Common myeloid progenitor, CD34-positive (primary cell): ENCODE results near the gene ASTN1.

Source experiments
- CTCF ChIA-PET: fragments of 350-600 bp; sonication (Branson Sonifier 250); formaldehyde crosslinking; loops from one replicate; lab custom pipeline; 2021; ENCODE audit warnings: antibody characterized with exemption; lab: Charles Lee
- POLR2A ChIA-PET: fragments of 350-600 bp; sonication (Branson Sonifier 250); formaldehyde crosslinking; loops from one replicate; lab custom pipeline; 2021; ENCODE audit warnings: antibody characterized with exemption; lab: Charles Lee
- DNase-seq, 3 donors: peaks; one replicate each; pipeline versions ENCODE4 v3.0.0 to v3.0.0-alpha.2; 2013
- H3K27ac ChIP-seq, 2 experiments: 1 replicate in 1 of 2; 2 replicates in 1 of 2; pipeline ENCODE4 v1.7.0; 2013; ENCODE audit warnings: inconsistent platforms in 2 of 2, low read length in 2 of 2, mild to moderate bottlenecking in 2 of 2, low read depth in 1 of 2, moderate library complexity in 1 of 2; ENCODE audit not compliant: severe bottlenecking in 2 of 2, insufficient read depth in 1 of 2, poor library complexity in 1 of 2
- H3K27me3 ChIP-seq, 5 experiments: replicated peaks in 2 of 5; 1 replicate in 3 of 5; 2 replicates in 2 of 5; pipeline versions ENCODE4 v1.6.1 to v1.7.0; 2013; ENCODE audit warnings: low read length in 4 of 5, mild to moderate bottlenecking in 2 of 5, moderate library complexity in 2 of 5, inconsistent platforms in 1 of 5; ENCODE audit not compliant: insufficient read depth in 5 of 5, control insufficient read depth in 4 of 5
- H3K36me3 ChIP-seq, 4 experiments: 1 replicate in 2 of 4; 2 replicates in 2 of 4; pipeline versions ENCODE4 v1.6.1 to v1.7.0; 2013; ENCODE audit warnings: low read length in 3 of 4, control low read depth in 1 of 4, mild to moderate bottlenecking in 1 of 4; ENCODE audit not compliant: control insufficient read depth in 4 of 4, insufficient read depth in 4 of 4
- H3K4me1 ChIP-seq, 4 experiments: 1 replicate in 3 of 4; 2 replicates in 1 of 4; pipeline versions ENCODE4 v1.6.1 to v1.7.1; 2013; ENCODE audit warnings: low read length in 3 of 4, mild to moderate bottlenecking in 3 of 4, control low read depth in 1 of 4, inconsistent platforms in 1 of 4, moderate library complexity in 1 of 4; ENCODE audit not compliant: control insufficient read depth in 4 of 4, insufficient read depth in 4 of 4; ENCODE audit errors: control extremely low read depth in 1 of 4
- H3K4me3 ChIP-seq, 7 experiments: 1 replicate in 4 of 7; 2 replicates in 3 of 7; pipeline versions ENCODE4 v1.5.1 to v1.7.0; 2013; ENCODE audit warnings: mild to moderate bottlenecking in 7 of 7, low read length in 6 of 7, moderate library complexity in 6 of 7, inconsistent platforms in 2 of 7, low read depth in 2 of 7, control low read depth in 1 of 7; ENCODE audit not compliant: insufficient read depth in 4 of 7, control insufficient read depth in 1 of 7; ENCODE audit errors: extremely low read depth in 1 of 7
- H3K9me3 ChIP-seq, 5 experiments: 1 replicate in 4 of 5; 2 replicates in 1 of 5; pipeline versions ENCODE4 v1.6.1 to v1.7.1; 2013; ENCODE audit warnings: low read length in 4 of 5, mild to moderate bottlenecking in 2 of 5, inconsistent platforms in 1 of 5, low read depth in 1 of 5, moderate library complexity in 1 of 5; ENCODE audit not compliant: control insufficient read depth in 4 of 5, insufficient read depth in 2 of 5; ENCODE audit errors: control extremely low read depth in 1 of 5
- WGBS: methylation state at CpG from one replicate; pipeline ENCODE4 v1.1.5; 2013; ENCODE audit not compliant: insufficient coverage; 5-methylcytosine and 5-hydroxymethylcytosine counted together

Gene ASTN1

DNA sequence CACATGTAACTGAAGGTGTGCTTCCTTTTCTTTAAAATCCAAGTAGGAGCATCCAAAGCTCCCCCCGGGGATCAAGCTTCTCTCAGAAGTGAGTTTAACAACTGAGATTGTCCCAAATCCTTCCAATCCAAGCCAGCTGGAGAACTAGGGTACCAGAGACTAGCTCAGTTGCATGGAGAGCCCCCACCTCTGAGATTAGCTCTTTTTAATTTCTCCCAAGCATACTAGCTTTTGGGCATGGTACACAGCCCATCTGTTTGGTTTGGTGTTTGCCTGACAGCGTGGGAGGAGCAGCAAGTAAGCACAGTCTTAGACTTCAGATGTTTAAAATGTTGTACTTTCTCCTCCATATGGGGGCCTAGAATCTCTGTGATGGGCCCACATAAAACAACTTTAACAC is 142.8 kb downstream of the ASTN1 start:
- H3K36me3 ChIP-seq = no peaks in the 10 kb centered on the region
- no peaks in the 10 kb centered on the region for H3K9me3 ChIP-seq
- WGBS = 90% methylated on average over 2 of the region's 2 CpGs
- ChIA-PET POLR2A (no interaction called here), CTCF (interaction anchor here (1.6 kb wide), 1 partner anchor 8 kb away, joined by 3 read pairs; no protein-coding TSS in a partner anchor)
- no peak overlapping the region for H3K27ac ChIP-seq
- H3K4me1 ChIP-seq = no peaks in the 10 kb centered on the region
- no peaks in the 10 kb centered on the region for H3K27me3 ChIP-seq
- DNase-seq = no peak
- no peak overlapping the region for H3K4me3 ChIP-seq

GRCh38 chr1:177020851-177021589 is 143.5 kb downstream of the ASTN1 start:
- Histone ChIP-seq H3K36me3 (no peaks in the 10 kb centered on the region), H3K27ac (no peak overlapping the region), H3K4me3 (no peak overlapping the region), H3K9me3 (no peaks in the 10 kb centered on the region), H3K4me1 (no peaks in the 10 kb centered on the region), H3K27me3 (no peaks in the 10 kb centered on the region)
- no peak for DNase-seq
- no CpG with 5 or more reads among the region's 3 CpGs for WGBS
- ChIA-PET POLR2A (no interaction called here), CTCF (interaction anchor here (1.6 kb wide), 1 partner anchor 8 kb away, joined by 3 read pairs; no protein-coding TSS in a partner anchor)

GRCh38 chr1:177017287-177017852 is 147.1 kb downstream of the ASTN1 start:
- Histone ChIP-seq H3K9me3 (no peaks in the 10 kb centered on the region), H3K36me3 (no peaks in the 10 kb centered on the region), H3K27ac (no peak overlapping the region), H3K4me1 (no peaks in the 10 kb centered on the region), H3K4me3 (no peak overlapping the region), H3K27me3 (no peaks in the 10 kb centered on the region)
- ChIA-PET POLR2A (no interaction called here), CTCF (no interaction called here)
- no peak for DNase-seq
- 95% methylated on average over 12 of the region's 12 CpGs for WGBS

DNA sequence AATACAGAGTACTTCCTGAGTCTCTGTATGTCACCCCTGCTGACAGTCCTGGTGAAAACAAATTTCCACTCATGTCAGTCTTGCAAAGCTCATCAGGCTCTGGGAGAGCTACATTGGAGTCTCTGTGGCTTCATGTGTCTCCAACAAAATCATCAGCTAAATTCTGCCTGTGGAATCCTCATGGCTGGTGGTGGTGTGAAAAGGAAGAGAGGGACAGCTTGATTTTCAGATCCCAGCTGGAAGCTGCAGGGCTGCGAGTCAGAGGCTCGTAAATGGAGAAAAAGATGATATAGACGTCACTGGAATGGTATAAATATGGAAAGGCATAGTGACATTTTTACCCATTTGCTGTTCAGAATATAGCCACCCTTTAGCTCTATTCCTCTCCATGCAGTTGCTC is 150.2 kb downstream of the ASTN1 start:
- Histone ChIP-seq H3K4me1 (no peaks in the 10 kb centered on the region), H3K27me3 (no peaks in the 10 kb centered on the region), H3K9me3 (no peaks in the 10 kb centered on the region), H3K27ac (no peak overlapping the region), H3K4me3 (no peak overlapping the region), H3K36me3 (no peaks in the 10 kb centered on the region)
- ChIA-PET POLR2A (no interaction called here), CTCF (no interaction called here)
- 80% methylated on average over 3 of the region's 3 CpGs for WGBS
- no peak for DNase-seq

DNA sequence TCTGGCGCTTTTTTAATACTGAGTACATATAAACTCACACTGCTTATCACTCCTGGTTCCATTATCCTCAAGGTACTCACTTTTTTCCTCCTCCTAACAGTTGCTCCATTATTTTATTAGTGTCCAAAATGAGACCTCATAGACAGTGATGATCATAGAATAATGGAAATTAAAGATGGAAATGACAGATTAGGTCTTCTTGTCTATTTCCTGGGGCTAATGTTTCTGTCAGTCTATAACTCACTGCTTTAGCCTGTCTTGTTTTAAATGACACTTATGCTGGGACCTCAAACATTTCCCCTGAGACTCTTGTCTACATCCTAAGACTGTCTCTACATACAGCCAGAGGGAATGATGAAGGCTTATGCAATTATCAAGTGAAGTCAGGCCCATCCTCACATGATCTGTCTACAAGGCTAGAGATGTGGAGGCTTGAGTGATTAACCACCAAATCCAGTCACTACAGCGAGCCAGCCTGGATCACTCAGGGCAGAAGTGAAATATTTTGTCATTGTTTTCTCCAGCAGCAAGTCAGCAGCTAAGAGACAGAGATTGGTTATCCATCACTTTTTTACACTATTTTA is 152.1 kb downstream of the ASTN1 start:
- no peaks in the 10 kb centered on the region for H3K27me3 ChIP-seq
- no peak overlapping the region for H3K27ac ChIP-seq
- POLR2A ChIA-PET = no interaction called here
- no peak for DNase-seq
- no peaks in the 10 kb centered on the region for H3K36me3 ChIP-seq
- WGBS = 92% methylated on average over 2 of the region's 2 CpGs
- no peak overlapping the region for H3K4me3 ChIP-seq
- CTCF ChIA-PET = interaction anchor here (1.4 kb wide), 1 partner anchor 17 kb away, joined by 3 read pairs; no protein-coding TSS in a partner anchor
- peaks cover 0 to 1% (median 0%) of the 10 kb centered on the region in 5 experiments for H3K9me3 ChIP-seq
- no peaks in the 10 kb centered on the region for H3K4me1 ChIP-seq

DNA sequence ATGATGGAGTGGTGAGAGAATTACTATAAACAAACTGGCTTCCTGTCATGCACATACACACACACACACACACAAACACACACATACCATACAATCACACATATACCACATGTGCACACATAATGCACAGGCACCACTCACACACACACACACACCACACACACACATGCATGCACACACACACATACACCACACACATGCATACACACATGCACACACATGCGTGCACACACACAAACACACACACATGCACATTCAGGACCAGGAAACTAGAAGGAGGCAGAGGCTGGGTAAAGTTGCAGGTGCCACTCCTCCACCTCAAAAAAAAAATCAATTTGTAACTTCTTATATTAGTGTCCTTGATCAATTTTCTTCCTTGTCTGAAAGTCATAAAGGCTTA is 153.0 kb downstream of the ASTN1 start:
- POLR2A ChIA-PET = no interaction called here
- Histone ChIP-seq H3K4me3 (no peak overlapping the region), H3K9me3 (peaks cover 0 to 2% (median 0%) of the 10 kb centered on the region in 5 experiments), H3K4me1 (no peaks in the 10 kb centered on the region), H3K27ac (no peak overlapping the region), H3K27me3 (no peaks in the 10 kb centered on the region), H3K36me3 (no peaks in the 10 kb centered on the region)
- CTCF ChIA-PET = interaction anchor here (1.4 kb wide), 1 partner anchor 16 kb away, joined by 3 read pairs; no protein-coding TSS in a partner anchor
- DNase-seq = no peak
- WGBS = 83% methylated on average over 1 of the region's 1 CpG
